BLaER1 (cell line): ENCODE data around the gene RNF144B.

Source experiments
- H3K27ac ChIP-seq: shearing (Covaris generic); formaldehyde crosslinking; 2 replicates; pipeline ENCODE4 v1.8.1; 2022
- H3K27me3 ChIP-seq: shearing (Covaris generic); formaldehyde crosslinking; 2 replicates; pipeline ENCODE4 v1.8.1; 2022
- H3K36me3 ChIP-seq: shearing (Covaris generic); formaldehyde crosslinking; 2 replicates; pipeline ENCODE4 v1.8.1; 2022
- H3K4me1 ChIP-seq: shearing (Covaris generic); formaldehyde crosslinking; 2 replicates; pipeline ENCODE4 v1.8.1; 2022
- H3K4me2 ChIP-seq: shearing (Covaris generic); formaldehyde crosslinking; 2 replicates; pipeline ENCODE4 v1.8.1; 2022
- H3K4me3 ChIP-seq: shearing (Covaris generic); formaldehyde crosslinking; 2 replicates; pipeline ENCODE4 v1.8.1; 2022
- H3K9ac ChIP-seq: shearing (Covaris generic); formaldehyde crosslinking; 2 replicates; pipeline ENCODE4 v1.8.1; 2022
- H3K9me3 ChIP-seq: shearing (Covaris generic); formaldehyde crosslinking; 2 replicates; pipeline ENCODE4 v1.8.1; 2022
- H4K20me1 ChIP-seq: shearing (Covaris generic); formaldehyde crosslinking; 2 replicates; pipeline ENCODE4 v1.8.1; 2022
- Cebpa-rat ChIP-seq: shearing (Covaris generic); IDR thresholded peaks from 2 replicates; pipeline ENCODE4 v1.8.1; 2022

RNF144B gene

GRCh38 chr6:18387061-18387721 lies at the start of gene RNF144B:
Gene RNF144B, plus strand, starts transcription at chr6:18387350. Its CDS starts 12,185 bp downstream, at chr6:18399535.
- Histone ChIP-seq H3K27me3 (peaks cover 31% of the 10 kb centered on the region), H3K27ac (0 out of 2 replicates have a peak within 1 kb of the TSS, but pooled peaks have one; percentile 14), H4K20me1 (no peaks in the 10 kb centered on the region), H3K4me1 (peaks cover 28% of the 10 kb centered on the region), H3K4me2 (peak within 1 kb of the TSS; percentile 91), H3K9me3 (no peaks in the 10 kb centered on the region), H3K4me3 (peak within 1 kb of the TSS; percentile 77), H3K36me3 (no peaks in the 10 kb centered on the region), H3K9ac (peak within 1 kb of the TSS; percentile 75)
- no peak for TF ChIP-seq Cebpa-rat

- Histone ChIP-seq H3K27me3 (no peaks in the 10 kb centered on the region), H3K4me2 (no peak overlapping the region), H3K4me1 (peaks cover 9% of the 10 kb centered on the region), H3K9ac (no peak overlapping the region), H3K4me3 (no peak overlapping the region), H3K27ac (no peak overlapping the region), H4K20me1 (no peaks in the 10 kb centered on the region), H3K9me3 (no peaks in the 10 kb centered on the region), H3K36me3 (no peaks in the 10 kb centered on the region)
- TF ChIP-seq Cebpa-rat = no peak
Measured at GRCh38 chr6:18339599-18339998, 47.6 kb upstream of the RNF144B start.

GRCh38 chr6:18340781-18341551 lies 46.2 kb upstream of the RNF144B start:
- no peaks in the 10 kb centered on the region for H3K27me3 ChIP-seq
- H3K4me2 ChIP-seq = no peak overlapping the region
- H3K36me3 ChIP-seq = no peaks in the 10 kb centered on the region
- H3K27ac ChIP-seq = no peak overlapping the region
- no peaks in the 10 kb centered on the region for H4K20me1 ChIP-seq
- H3K9me3 ChIP-seq = no peaks in the 10 kb centered on the region
- no peak overlapping the region for H3K4me3 ChIP-seq
- no peak for TF ChIP-seq Cebpa-rat
- peaks cover 9% of the 10 kb centered on the region for H3K4me1 ChIP-seq
- no peak overlapping the region for H3K9ac ChIP-seq

GRCh38 chr6:18342223-18342622 lies 44.9 kb upstream of the RNF144B start:
- H4K20me1 ChIP-seq = no peaks in the 10 kb centered on the region
- no peak for TF ChIP-seq Cebpa-rat
- H3K9me3 ChIP-seq = no peaks in the 10 kb centered on the region
- H3K4me2 ChIP-seq = no peak overlapping the region
- H3K36me3 ChIP-seq = no peaks in the 10 kb centered on the region
- peaks cover 8% of the 10 kb centered on the region for H3K4me1 ChIP-seq
- H3K9ac ChIP-seq = no peak overlapping the region
- H3K27ac ChIP-seq = no peak overlapping the region
- no peak overlapping the region for H3K4me3 ChIP-seq
- H3K27me3 ChIP-seq = no peaks in the 10 kb centered on the region

DNA sequence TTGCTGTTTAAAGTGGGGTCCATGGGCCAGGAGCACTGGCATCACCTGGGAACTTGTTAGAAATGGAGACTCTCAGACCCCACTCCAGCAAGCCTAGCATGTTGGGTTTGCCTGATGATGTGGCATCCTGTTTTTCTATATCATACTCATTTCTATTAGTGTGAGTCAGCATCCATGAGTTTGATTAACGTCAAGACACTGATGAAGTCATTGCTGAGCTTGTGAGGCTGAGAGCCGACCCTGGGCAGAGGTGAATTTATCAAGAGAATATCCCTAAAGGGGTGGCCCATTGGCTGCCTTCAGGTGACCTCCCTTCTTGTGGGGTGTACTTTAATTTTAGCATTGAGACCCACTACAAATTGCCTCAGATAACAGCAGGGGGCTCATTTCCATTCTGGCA lies 43.4 kb upstream of the RNF144B start:
- no peak for TF ChIP-seq Cebpa-rat
- Histone ChIP-seq H3K4me2 (no peak overlapping the region), H4K20me1 (no peaks in the 10 kb centered on the region), H3K4me1 (no peaks in the 10 kb centered on the region), H3K36me3 (no peaks in the 10 kb centered on the region), H3K9ac (no peak overlapping the region), H3K27me3 (no peaks in the 10 kb centered on the region), H3K27ac (no peak overlapping the region), H3K9me3 (no peaks in the 10 kb centered on the region), H3K4me3 (no peak overlapping the region)

DNA sequence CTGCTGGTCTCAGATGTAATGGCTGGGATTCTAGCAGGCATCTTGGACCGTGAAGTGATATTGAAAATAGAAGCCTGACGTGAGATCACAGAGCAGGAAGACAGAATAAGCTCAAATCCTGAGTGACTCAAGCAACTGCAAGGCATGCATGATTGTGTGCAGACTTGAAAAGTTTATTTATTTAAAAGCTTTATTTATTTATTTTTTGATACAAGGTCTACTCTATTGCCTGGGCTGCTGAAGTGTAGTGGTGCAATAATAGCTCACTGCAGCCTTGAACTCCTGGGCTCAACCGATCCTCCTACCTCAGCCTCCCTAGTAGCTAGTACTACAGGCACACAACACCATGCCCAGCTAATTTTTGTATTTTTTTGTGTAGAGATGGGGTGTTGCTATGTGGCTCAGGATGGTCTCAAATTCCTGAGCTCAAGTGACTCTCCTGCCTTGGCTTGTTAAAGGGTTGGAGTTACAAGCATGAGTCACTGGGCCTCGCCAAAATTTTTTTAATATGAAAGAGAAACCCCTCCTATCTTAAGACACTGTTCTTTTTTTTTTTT lies 40.1 kb upstream of the RNF144B start:
- H3K9me3 ChIP-seq = no peaks in the 10 kb centered on the region
- no peak overlapping the region for H3K4me3 ChIP-seq
- TF ChIP-seq Cebpa-rat = no peak
- H3K4me1 ChIP-seq = no peaks in the 10 kb centered on the region
- H3K36me3 ChIP-seq = no peaks in the 10 kb centered on the region
- no peak overlapping the region for H3K9ac ChIP-seq
- H3K27ac ChIP-seq = no peak overlapping the region
- H3K4me2 ChIP-seq = no peak overlapping the region
- H3K27me3 ChIP-seq = no peaks in the 10 kb centered on the region
- no peaks in the 10 kb centered on the region for H4K20me1 ChIP-seq

- no peaks in the 10 kb centered on the region for H4K20me1 ChIP-seq
- no peak overlapping the region for H3K27ac ChIP-seq
- no peak for TF ChIP-seq Cebpa-rat
Measured at GRCh38 chr6:18347866-18348265, 39.3 kb upstream of the RNF144B start.

GRCh38 chr6:18349386-18349785 lies 37.8 kb upstream of the RNF144B start:
- Histone ChIP-seq H3K27me3 (no peaks in the 10 kb centered on the region), H3K9ac (no peak overlapping the region)
- TF ChIP-seq Cebpa-rat = no peak

More at GRCh38 chr6:18347866-18348265, 39.3 kb upstream of the RNF144B start:
- Histone ChIP-seq H3K4me3 (no peak overlapping the region), H3K27me3 (no peaks in the 10 kb centered on the region), H3K9me3 (no peaks in the 10 kb centered on the region), H3K36me3 (no peaks in the 10 kb centered on the region), H3K4me1 (no peaks in the 10 kb centered on the region; the same call in 1 of the 2 replicates), H3K4me2 (no peak overlapping the region), H3K9ac (no peak overlapping the region)

GRCh38 chr6:18350271-18350670 lies 36.9 kb upstream of the RNF144B start:
- H3K27me3 ChIP-seq = no peaks in the 10 kb centered on the region

More at GRCh38 chr6:18349386-18349785, 37.8 kb upstream of the RNF144B start:
- no peak overlapping the region for H3K4me2 ChIP-seq
- H3K4me1 ChIP-seq = no peaks in the 10 kb centered on the region; the same call in 1 of the 2 replicates
- no peaks in the 10 kb centered on the region for H3K9me3 ChIP-seq
- no peaks in the 10 kb centered on the region for H3K36me3 ChIP-seq
- no peaks in the 10 kb centered on the region for H4K20me1 ChIP-seq
- H3K4me3 ChIP-seq = no peak overlapping the region
- no peak overlapping the region for H3K27ac ChIP-seq

DNA sequence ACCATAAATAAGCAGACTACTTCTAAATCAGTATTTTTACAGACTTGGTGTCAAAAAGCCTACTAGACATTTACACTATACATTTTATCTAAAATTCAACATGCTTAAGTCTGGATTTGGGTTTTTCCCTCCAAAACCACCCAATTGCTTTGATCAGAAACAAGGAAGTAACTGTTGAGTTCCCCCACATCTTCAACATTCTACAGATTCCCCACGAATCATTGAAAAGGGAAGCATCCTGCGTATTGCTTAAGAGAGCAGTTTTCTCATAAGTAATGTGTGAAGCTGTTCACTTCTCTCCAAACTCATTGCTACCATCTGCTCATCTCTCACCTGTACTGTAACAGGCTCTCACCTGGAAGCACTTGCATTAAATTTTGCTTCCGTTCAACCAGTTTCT lies 36.4 kb upstream of the RNF144B start:
- H3K4me1 ChIP-seq = no peaks in the 10 kb centered on the region; the same call in 1 of the 2 replicates
- no peak overlapping the region for H3K4me2 ChIP-seq
- H3K36me3 ChIP-seq = no peaks in the 10 kb centered on the region
- H3K27me3 ChIP-seq = no peaks in the 10 kb centered on the region
- no peak overlapping the region for H3K27ac ChIP-seq
- no peak for TF ChIP-seq Cebpa-rat
- H3K9me3 ChIP-seq = no peaks in the 10 kb centered on the region
- H3K9ac ChIP-seq = no peak overlapping the region
- no peak overlapping the region for H3K4me3 ChIP-seq
- no peaks in the 10 kb centered on the region for H4K20me1 ChIP-seq

More at GRCh38 chr6:18350271-18350670, 36.9 kb upstream of the RNF144B start:
- Histone ChIP-seq H3K4me1 (no peaks in the 10 kb centered on the region; the same call in 1 of the 2 replicates), H3K4me3 (no peak overlapping the region), H3K9ac (no peak overlapping the region), H3K36me3 (no peaks in the 10 kb centered on the region), H4K20me1 (no peaks in the 10 kb centered on the region), H3K27ac (no peak overlapping the region), H3K9me3 (no peaks in the 10 kb centered on the region), H3K4me2 (no peak overlapping the region)
- TF ChIP-seq Cebpa-rat = no peak
